ENCODE data around the gene PDGFD. TPM values are rescaled to one million over a fixed set of nuclear protein-coding genes. Genes with fewer than 3 reads are reported as not detected.

PDGFD gene
- total RNA-seq, 4 donors from 2014 or later, result 4.4 to 26.4 (median 13.1) TPM

DNA sequence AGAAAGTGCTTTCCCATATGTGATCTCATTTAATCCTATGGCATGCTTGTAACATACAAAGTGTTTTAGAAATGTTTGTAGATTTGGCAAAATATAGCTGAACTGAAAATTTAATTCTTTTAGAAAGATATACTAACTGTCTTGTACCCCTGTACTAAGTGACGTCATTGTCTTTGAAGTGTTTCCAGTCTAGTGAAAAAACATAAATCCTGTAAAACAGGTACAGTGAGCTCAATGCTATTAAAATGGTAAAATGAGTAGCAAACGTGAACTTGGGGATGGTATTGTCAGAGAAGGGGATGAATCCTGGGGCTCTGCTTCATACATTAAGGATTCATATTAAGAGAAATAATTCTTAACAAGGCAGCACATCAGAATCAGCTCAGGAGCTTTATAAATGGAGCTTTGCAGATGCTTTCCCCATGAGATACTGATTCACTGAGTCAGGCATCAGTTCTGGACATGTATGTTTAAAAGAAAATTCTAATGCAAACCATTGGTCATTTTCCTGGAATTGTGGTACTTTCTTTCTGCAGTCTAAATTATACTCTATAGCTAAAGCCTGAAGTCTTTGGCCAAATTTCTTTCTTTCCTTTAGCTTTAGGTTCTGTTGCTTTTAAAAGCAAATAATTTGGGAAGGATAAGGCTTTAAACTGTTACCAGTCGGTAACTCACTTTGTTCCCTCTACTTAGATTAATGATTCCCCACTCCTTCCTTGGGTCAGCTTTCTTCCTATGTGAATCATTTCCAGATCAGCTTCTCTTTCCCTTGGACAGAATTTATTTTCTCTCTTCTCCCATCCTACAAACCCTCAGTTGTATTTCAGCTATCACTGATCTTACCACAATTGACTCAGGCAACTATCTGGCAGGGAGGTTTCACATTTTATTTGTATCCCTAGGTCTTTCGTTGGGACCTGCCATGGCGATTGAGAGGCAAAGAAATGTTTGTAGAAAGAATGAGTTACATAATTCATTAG is 185.0 kb downstream of the PDGFD start:
- no peaks in the 10 kb centered on the region for H3K4me1 ChIP-seq
- no peaks in the 10 kb centered on the region for H3K9me3 ChIP-seq
- no peak overlapping the region for H3K4me3 ChIP-seq
- ATAC-seq, result no peak
- no peak overlapping the region for H3K27ac ChIP-seq
- TF ChIP-seq POLR2AphosphoS5 (IDR thresholded peaks at IDR 0.05) (no peak), EP300 (IDR thresholded peaks at IDR 0.05) (no peak), POLR2A (IDR thresholded peaks at IDR 0.05) (no peak)
- TF ChIP-seq, protein P1, sequence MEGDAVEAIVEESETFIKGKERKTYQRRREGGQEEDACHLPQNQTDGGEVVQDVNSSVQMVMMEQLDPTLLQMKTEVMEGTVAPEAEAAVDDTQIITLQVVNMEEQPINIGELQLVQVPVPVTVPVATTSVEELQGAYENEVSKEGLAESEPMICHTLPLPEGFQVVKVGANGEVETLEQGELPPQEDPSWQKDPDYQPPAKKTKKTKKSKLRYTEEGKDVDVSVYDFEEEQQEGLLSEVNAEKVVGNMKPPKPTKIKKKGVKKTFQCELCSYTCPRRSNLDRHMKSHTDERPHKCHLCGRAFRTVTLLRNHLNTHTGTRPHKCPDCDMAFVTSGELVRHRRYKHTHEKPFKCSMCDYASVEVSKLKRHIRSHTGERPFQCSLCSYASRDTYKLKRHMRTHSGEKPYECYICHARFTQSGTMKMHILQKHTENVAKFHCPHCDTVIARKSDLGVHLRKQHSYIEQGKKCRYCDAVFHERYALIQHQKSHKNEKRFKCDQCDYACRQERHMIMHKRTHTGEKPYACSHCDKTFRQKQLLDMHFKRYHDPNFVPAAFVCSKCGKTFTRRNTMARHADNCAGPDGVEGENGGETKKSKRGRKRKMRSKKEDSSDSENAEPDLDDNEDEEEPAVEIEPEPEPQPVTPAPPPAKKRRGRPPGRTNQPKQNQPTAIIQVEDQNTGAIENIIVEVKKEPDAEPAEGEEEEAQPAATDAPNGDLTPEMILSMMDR (IDR thresholded peaks at IDR 0.05), result no peak
- 59 to 68% methylated on average over 4 of the region's 5 CpGs for WGBS, 2 donors (ENCODE audit: low coverage in 1 of 2)
- no peaks in the 10 kb centered on the region for H3K36me3 ChIP-seq
- no peaks in the 10 kb centered on the region for H3K27me3 ChIP-seq

DNA sequence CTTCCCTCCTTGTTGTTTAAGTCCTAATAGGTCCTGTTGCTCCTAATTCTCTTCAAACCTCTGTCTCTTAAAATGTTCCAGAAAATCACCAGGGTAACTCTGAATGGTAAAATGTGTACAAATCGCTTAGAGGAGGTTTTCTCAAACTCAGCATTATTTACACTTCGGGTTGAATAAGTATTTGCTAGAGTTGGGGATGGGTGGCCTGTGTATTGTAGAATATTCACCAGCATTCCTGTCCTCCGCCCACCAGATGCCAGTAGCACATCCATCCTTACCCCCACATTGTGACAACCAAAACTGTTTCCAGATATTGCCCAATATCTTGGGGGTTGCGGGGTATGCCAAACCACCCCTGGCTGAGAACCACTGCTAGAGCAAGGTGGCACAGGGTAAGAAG is 191.9 kb downstream of the PDGFD start:
- Histone ChIP-seq H3K9me3 (no peaks in the 10 kb centered on the region), H3K4me1 (no peaks in the 10 kb centered on the region), H3K36me3 (no peaks in the 10 kb centered on the region), H3K27ac (no peak overlapping the region), H3K4me3 (no peak overlapping the region), H3K27me3 (no peaks in the 10 kb centered on the region)
- ATAC-seq, result no peak
- 90 to 100% methylated on average over 1 to 3 of the region's 4 CpGs for WGBS, 2 donors (ENCODE audit: low coverage in 1 of 2)
- TF ChIP-seq, protein P1 (IDR thresholded peaks at IDR 0.05), result no peak
- TF ChIP-seq POLR2AphosphoS5 (IDR thresholded peaks at IDR 0.05) (no peak), EP300 (IDR thresholded peaks at IDR 0.05) (no peak), POLR2A (IDR thresholded peaks at IDR 0.05) (no peak)

DNA sequence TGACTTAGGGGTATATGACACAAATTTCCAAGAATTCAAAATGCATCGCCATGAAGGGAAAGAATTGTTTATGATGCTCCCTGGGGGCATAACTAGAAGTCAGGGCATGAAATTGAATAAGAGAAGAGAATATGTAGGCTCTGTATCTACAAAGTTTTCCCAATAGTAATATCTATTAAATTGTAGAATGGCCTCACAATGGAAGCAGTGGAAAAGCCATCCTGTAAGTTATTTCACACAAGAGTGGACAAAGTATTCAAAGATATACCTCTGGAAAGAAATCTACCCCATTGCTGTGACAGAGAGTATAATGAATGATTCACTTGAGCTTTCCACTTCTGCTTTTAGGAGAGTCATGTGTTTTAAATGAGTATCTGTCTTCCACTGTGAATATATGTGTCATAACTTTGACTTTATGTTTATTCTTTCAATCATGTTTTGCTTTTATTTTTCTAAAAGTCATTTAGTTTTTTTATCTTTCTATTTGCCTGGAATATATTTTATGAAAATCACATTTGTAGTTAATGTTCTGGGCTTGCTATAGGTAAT is 193.2 kb downstream of the PDGFD start:
- ATAC-seq, result no peak

DNA sequence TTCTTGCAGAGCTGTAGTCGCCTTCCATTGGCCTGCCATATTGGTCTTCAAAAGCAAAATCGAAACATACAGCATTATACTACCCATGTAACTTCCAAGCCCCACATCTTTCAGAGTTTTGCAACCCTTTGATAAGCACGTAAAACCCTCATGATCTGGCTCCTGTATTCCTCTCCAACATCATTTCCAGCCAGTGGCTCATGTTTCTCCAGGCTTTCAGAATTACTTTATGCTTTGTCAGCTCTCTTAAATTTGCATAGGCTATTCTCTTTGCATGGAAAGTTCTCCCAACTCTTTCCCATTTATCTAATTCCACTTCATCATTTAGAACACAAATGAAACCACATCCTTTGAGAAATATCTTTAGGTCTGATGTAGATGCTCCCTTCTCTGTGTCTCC is 195.3 kb downstream of the PDGFD start:
- Histone ChIP-seq H3K9me3 (no peaks in the 10 kb centered on the region), H3K27ac (no peak overlapping the region), H3K36me3 (no peaks in the 10 kb centered on the region), H3K4me1 (no peaks in the 10 kb centered on the region), H3K4me3 (no peak overlapping the region), H3K27me3 (no peaks in the 10 kb centered on the region)
- 85 to 96% methylated on average over 3 of the region's 3 CpGs for WGBS, 2 donors (ENCODE audit: low coverage in 1 of 2)
- ATAC-seq, result no peak
- TF ChIP-seq EP300 (IDR thresholded peaks at IDR 0.05) (no peak), POLR2AphosphoS5 (IDR thresholded peaks at IDR 0.05) (no peak), POLR2A (IDR thresholded peaks at IDR 0.05) (no peak)
- TF ChIP-seq, protein P1 (IDR thresholded peaks at IDR 0.05), result no peak

More for the DNA sequence above, 193.2 kb downstream of the PDGFD start:
- H3K4me3 ChIP-seq, result no peak overlapping the region
- H3K27ac ChIP-seq, result no peak overlapping the region
- no peaks in the 10 kb centered on the region for H3K4me1 ChIP-seq
- no peak for TF ChIP-seq POLR2AphosphoS5 (IDR thresholded peaks at IDR 0.05)
- TF ChIP-seq, protein P1 (IDR thresholded peaks at IDR 0.05), result no peak
- no peak for TF ChIP-seq EP300 (IDR thresholded peaks at IDR 0.05)
- TF ChIP-seq POLR2A (IDR thresholded peaks at IDR 0.05), result no peak
- H3K36me3 ChIP-seq, result no peaks in the 10 kb centered on the region
- no peaks in the 10 kb centered on the region for H3K27me3 ChIP-seq
- H3K9me3 ChIP-seq, result no peaks in the 10 kb centered on the region
- 80 to 92% methylated on average over 1 of the region's 1 CpG for WGBS, 2 donors (ENCODE audit: low coverage in 1 of 2)
